ENCODE measurements around the gene KDM4C. TPM values are rescaled to one million over a fixed set of nuclear protein-coding genes. Genes with fewer than 3 reads are reported as not detected.

The KDM4C gene
- total and polyA plus RNA-seq, 5 donors from 2014 or later: 27.9 to 99.0 (median 32.0) TPM

GRCh38 chr9:7103771-7104170 lies 346.0 kb downstream of the KDM4C start:
- Histone ChIP-seq H3K27me3 (ENCODE audit: control insufficient read depth, insufficient read depth, low read length) (no peaks in the 10 kb centered on the region), H3K4me1 (ENCODE audit: control insufficient read depth, insufficient read depth, low read length, poor library complexity, severe bottlenecking) (no peaks in the 10 kb centered on the region), H3K27ac (ENCODE audit: insufficient read depth, low read length, poor library complexity, severe bottlenecking) (no peak overlapping the region), H3K9me3 (ENCODE audit: control insufficient read depth in 2 of 2, low read length in 2 of 2) (peaks cover 0 to 5% of the 10 kb centered on the region in 2 experiments), H3K4me3 (ENCODE audit: low read depth, low read length) (no peak overlapping the region), H3K36me3 (ENCODE audit: control insufficient read depth, insufficient read depth, low read length) (peaks cover 42% of the 10 kb centered on the region)
- H3K4me1 Mint-ChIP-seq: peaks cover 0 to 9% (median 3%) of the 10 kb centered on the region in 4 donors
- peaks cover 52% of the 10 kb centered on the region for H3K36me3 Mint-ChIP-seq
- H3K27ac Mint-ChIP-seq: no peak overlapping the region
- H3K27me3 Mint-ChIP-seq: no peaks in the 10 kb centered on the region
- ATAC-seq (ENCODE audit: low read depth in 2 of 2) (no peak), DNase-seq (no peak)
- peaks cover 0 to 5% (median 2%) of the 10 kb centered on the region in 7 donors for H3K9me3 Mint-ChIP-seq
- H3K4me3 Mint-ChIP-seq: no peak overlapping the region

GRCh38 chr9:7104625-7105024 lies 346.9 kb downstream of the KDM4C start:
- no peak overlapping the region for H3K4me3 Mint-ChIP-seq
- H3K9me3 Mint-ChIP-seq: peaks cover 0 to 2% (median 0%) of the 10 kb centered on the region in 7 donors
- no peaks in the 10 kb centered on the region for H3K27me3 Mint-ChIP-seq
- H3K27ac Mint-ChIP-seq: no peak overlapping the region
- H3K4me1 Mint-ChIP-seq: peaks cover 0 to 9% (median 3%) of the 10 kb centered on the region in 4 donors
- Histone ChIP-seq H3K27me3 (ENCODE audit: control insufficient read depth, insufficient read depth, low read length) (no peaks in the 10 kb centered on the region), H3K9me3 (ENCODE audit: control insufficient read depth in 2 of 2, low read length in 2 of 2) (no peaks in the 10 kb centered on the region), H3K4me1 (ENCODE audit: control insufficient read depth, insufficient read depth, low read length, poor library complexity, severe bottlenecking) (no peaks in the 10 kb centered on the region), H3K27ac (ENCODE audit: insufficient read depth, low read length, poor library complexity, severe bottlenecking) (no peak overlapping the region), H3K36me3 (ENCODE audit: control insufficient read depth, insufficient read depth, low read length) (peaks cover 36% of the 10 kb centered on the region), H3K4me3 (ENCODE audit: low read depth, low read length) (no peak overlapping the region)
- no peak for ATAC-seq (ENCODE audit: low read depth in 2 of 2)
- no peak for DNase-seq
- H3K36me3 Mint-ChIP-seq: peaks cover 49% of the 10 kb centered on the region

GRCh38 chr9:7105095-7105494 lies 347.3 kb downstream of the KDM4C start:
- H3K27me3 Mint-ChIP-seq: no peaks in the 10 kb centered on the region
- H3K27me3 ChIP-seq (ENCODE audit: control insufficient read depth, insufficient read depth, low read length): no peaks in the 10 kb centered on the region
- peaks cover 37% of the 10 kb centered on the region for H3K36me3 ChIP-seq (ENCODE audit: control insufficient read depth, insufficient read depth, low read length)
- H3K4me1 Mint-ChIP-seq: peaks cover 0 to 9% (median 3%) of the 10 kb centered on the region in 4 donors
- H3K9me3 ChIP-seq (ENCODE audit: control insufficient read depth in 2 of 2, low read length in 2 of 2): no peaks in the 10 kb centered on the region
- no peak overlapping the region for H3K27ac ChIP-seq (ENCODE audit: insufficient read depth, low read length, poor library complexity, severe bottlenecking)
- no peak overlapping the region for H3K27ac Mint-ChIP-seq
- no peak overlapping the region for H3K4me3 ChIP-seq (ENCODE audit: low read depth, low read length)
- H3K9me3 Mint-ChIP-seq: peaks cover 0 to 2% (median 0%) of the 10 kb centered on the region in 7 donors
- no peak for ATAC-seq (ENCODE audit: low read depth in 2 of 2)
- no peaks in the 10 kb centered on the region for H3K4me1 ChIP-seq (ENCODE audit: control insufficient read depth, insufficient read depth, low read length, poor library complexity, severe bottlenecking)
- H3K36me3 Mint-ChIP-seq: peaks cover 54% of the 10 kb centered on the region
- H3K4me3 Mint-ChIP-seq: no peak overlapping the region
- DNase-seq: no peak

- no peak for DNase-seq
- H3K36me3 ChIP-seq (ENCODE audit: control insufficient read depth, insufficient read depth, low read length): peaks cover 43% of the 10 kb centered on the region
- Mint-ChIP-seq H3K36me3 (peaks cover 68% of the 10 kb centered on the region), H3K4me3 (no peak overlapping the region), H3K27ac (no peak overlapping the region), H3K4me1 (peaks cover 0 to 13% (median 4%) of the 10 kb centered on the region in 4 donors), H3K27me3 (no peaks in the 10 kb centered on the region), H3K9me3 (no peaks in the 10 kb centered on the region)
- no peaks in the 10 kb centered on the region for H3K9me3 ChIP-seq (ENCODE audit: control insufficient read depth in 2 of 2, low read length in 2 of 2)
- no peak overlapping the region for H3K4me3 ChIP-seq (ENCODE audit: low read depth, low read length)
- H3K27me3 ChIP-seq (ENCODE audit: control insufficient read depth, insufficient read depth, low read length): no peaks in the 10 kb centered on the region
- no peak for ATAC-seq (ENCODE audit: low read depth in 2 of 2)
- no peaks in the 10 kb centered on the region for H3K4me1 ChIP-seq (ENCODE audit: control insufficient read depth, insufficient read depth, low read length, poor library complexity, severe bottlenecking)
- H3K27ac ChIP-seq (ENCODE audit: insufficient read depth, low read length, poor library complexity, severe bottlenecking): no peak overlapping the region
Measured at GRCh38 chr9:7108936-7109335, 351.2 kb downstream of the KDM4C start.

- no peak overlapping the region for H3K4me3 ChIP-seq (ENCODE audit: low read depth, low read length)
- H3K9me3 Mint-ChIP-seq: no peaks in the 10 kb centered on the region
- H3K4me1 ChIP-seq (ENCODE audit: control insufficient read depth, insufficient read depth, low read length, poor library complexity, severe bottlenecking): no peaks in the 10 kb centered on the region
- ATAC-seq (ENCODE audit: low read depth in 2 of 2) (no peak), DNase-seq (no peak)
- H3K27ac Mint-ChIP-seq: peak overlapping the region in 2 of 3 donors; percentile 20 to 72
- H3K27me3 ChIP-seq (ENCODE audit: control insufficient read depth, insufficient read depth, low read length): no peaks in the 10 kb centered on the region
- no peaks in the 10 kb centered on the region for H3K27me3 Mint-ChIP-seq
- H3K36me3 Mint-ChIP-seq: peaks cover 55% of the 10 kb centered on the region
- H3K36me3 ChIP-seq (ENCODE audit: control insufficient read depth, insufficient read depth, low read length): peaks cover 33% of the 10 kb centered on the region
- no peak overlapping the region for H3K27ac ChIP-seq (ENCODE audit: insufficient read depth, low read length, poor library complexity, severe bottlenecking)
- peaks cover 0 to 16% (median 4%) of the 10 kb centered on the region in 4 donors for H3K4me1 Mint-ChIP-seq
- H3K9me3 ChIP-seq (ENCODE audit: control insufficient read depth in 2 of 2, low read length in 2 of 2): no peaks in the 10 kb centered on the region
- no peak overlapping the region for H3K4me3 Mint-ChIP-seq
Measured at GRCh38 chr9:7111413-7111812, 353.6 kb downstream of the KDM4C start.

- ATAC-seq (ENCODE audit: low read depth in 2 of 2) (no peak), DNase-seq (no peak)
- H3K4me3 ChIP-seq (ENCODE audit: low read depth, low read length): no peak overlapping the region
- no peaks in the 10 kb centered on the region for H3K27me3 ChIP-seq (ENCODE audit: control insufficient read depth, insufficient read depth, low read length)
- peaks cover 0 to 29% (median 14%) of the 10 kb centered on the region in 4 donors for H3K4me1 Mint-ChIP-seq
- H3K27me3 Mint-ChIP-seq: no peaks in the 10 kb centered on the region
- no peaks in the 10 kb centered on the region for H3K9me3 Mint-ChIP-seq
- H3K36me3 ChIP-seq (ENCODE audit: control insufficient read depth, insufficient read depth, low read length): peaks cover 22% of the 10 kb centered on the region
- H3K9me3 ChIP-seq (ENCODE audit: control insufficient read depth in 2 of 2, low read length in 2 of 2): no peaks in the 10 kb centered on the region
- H3K27ac Mint-ChIP-seq: no peak overlapping the region
- peaks cover 39% of the 10 kb centered on the region for H3K36me3 Mint-ChIP-seq
- no peak overlapping the region for H3K27ac ChIP-seq (ENCODE audit: insufficient read depth, low read length, poor library complexity, severe bottlenecking)
- no peaks in the 10 kb centered on the region for H3K4me1 ChIP-seq (ENCODE audit: control insufficient read depth, insufficient read depth, low read length, poor library complexity, severe bottlenecking)
- no peak overlapping the region for H3K4me3 Mint-ChIP-seq
Measured at GRCh38 chr9:7115606-7116005, 357.8 kb downstream of the KDM4C start.

GRCh38 chr9:7117676-7118561 lies 360.1 kb downstream of the KDM4C start:
- H3K4me3 Mint-ChIP-seq: no peak overlapping the region
- no peak overlapping the region for H3K27ac ChIP-seq (ENCODE audit: insufficient read depth, low read length, poor library complexity, severe bottlenecking)

More at GRCh38 chr9:7117676-7118561, 360.1 kb downstream of the KDM4C start:
- peak overlapping the region in 2 of 3 donors; percentile 23 to 58 for H3K27ac Mint-ChIP-seq
- H3K27me3 Mint-ChIP-seq: no peaks in the 10 kb centered on the region
- ATAC-seq (ENCODE audit: low read depth in 2 of 2): no peak
- no peaks in the 10 kb centered on the region for H3K9me3 ChIP-seq (ENCODE audit: control insufficient read depth in 2 of 2, low read length in 2 of 2)
- no peaks in the 10 kb centered on the region for H3K4me1 ChIP-seq (ENCODE audit: control insufficient read depth, insufficient read depth, low read length, poor library complexity, severe bottlenecking)
- peaks cover 12% of the 10 kb centered on the region for H3K36me3 ChIP-seq (ENCODE audit: control insufficient read depth, insufficient read depth, low read length)
- peaks cover 38% of the 10 kb centered on the region for H3K36me3 Mint-ChIP-seq
- H3K4me1 Mint-ChIP-seq: peaks cover 0 to 28% (median 18%) of the 10 kb centered on the region in 4 donors
- no peaks in the 10 kb centered on the region for H3K27me3 ChIP-seq (ENCODE audit: control insufficient read depth, insufficient read depth, low read length)
- no peak overlapping the region for H3K4me3 ChIP-seq (ENCODE audit: low read depth, low read length)
- H3K9me3 Mint-ChIP-seq: no peaks in the 10 kb centered on the region
- DNase-seq: peak in 1 of 3 donors; percentile 9

All from CD4-positive, CD25-positive, alpha-beta regulatory T cell (primary cell).